ENCODE data around the gene ACACA.
"Not testable (repeated sequence)": the region's sequence is repeated elsewhere in the genome, so short reads cannot be mapped to it uniquely, and the experiment has no call there.

ACACA gene

GRCh38 chr17:37406635-37407461 is at the start of gene ACACA, which contains the start of gene TADA2A:
TSS of gene ACACA (minus strand) at chr17:37406836. CDS start at chr17:37406299, 537 bp downstream.
TSS of gene TADA2A (plus strand) at chr17:37406886. CDS start at chr17:37411366, 4,480 bp downstream.
- no peak for DNase-seq (ENCODE audit: low read depth)

GRCh38 chr17:37450112-37450511 is 43.5 kb upstream of the ACACA start:
- DNase-seq (ENCODE audit: low read depth), result no peak

- DNase-seq (ENCODE audit: low read depth), result no peak
Measured at GRCh38 chr17:37447641-37448040, 41.0 kb upstream of the ACACA start.

GRCh38 chr17:37446027-37446426 is 39.4 kb upstream of the ACACA start:
- DNase-seq (ENCODE audit: low read depth), result no peak

GRCh38 chr17:37441369-37442014 is 34.9 kb upstream of the ACACA start:
- not testable (repeated sequence) for DNase-seq (ENCODE audit: low read depth)

- DNase-seq (ENCODE audit: low read depth), result no peak
Measured at GRCh38 chr17:37440424-37440823, 33.8 kb upstream of the ACACA start.

- DNase-seq (ENCODE audit: low read depth), result no peak
Measured at GRCh38 chr17:37438141-37438540, 31.5 kb upstream of the ACACA start.

GRCh38 chr17:37432671-37433070 is 26.0 kb upstream of the ACACA start:
- DNase-seq (ENCODE audit: low read depth), result no peak

- peak; percentile 37 for DNase-seq (ENCODE audit: low read depth)
Measured at GRCh38 chr17:37430051-37430627, 23.5 kb upstream of the ACACA start.

GRCh38 chr17:37429453-37429852 is 22.8 kb upstream of the ACACA start:
- no peak for DNase-seq (ENCODE audit: low read depth)

- DNase-seq (ENCODE audit: low read depth), result no peak
Measured at GRCh38 chr17:37429039-37429438, 22.4 kb upstream of the ACACA start.

- no peak for DNase-seq (ENCODE audit: low read depth)
Measured at GRCh38 chr17:37425268-37425667, 18.6 kb upstream of the ACACA start.

GRCh38 chr17:37422971-37423625 is 16.5 kb upstream of the ACACA start:
- DNase-seq (ENCODE audit: low read depth), result no peak

- no peak for DNase-seq (ENCODE audit: low read depth)
Measured at GRCh38 chr17:37417852-37418251, 11.2 kb upstream of the ACACA start.

- DNase-seq (ENCODE audit: low read depth), result no peak
Measured at GRCh38 chr17:37413875-37414519, 7.4 kb upstream of the ACACA start.

- no peak for DNase-seq (ENCODE audit: low read depth)
Measured at GRCh38 chr17:37410357-37410756, 3.7 kb upstream of the ACACA start.

GRCh38 chr17:37408145-37408479 is 1.5 kb upstream of the ACACA start:
- DNase-seq (ENCODE audit: low read depth), result not testable (repeated sequence)

- no peak for DNase-seq (ENCODE audit: low read depth)
Measured at GRCh38 chr17:37405955-37406634, 541 bp downstream of the ACACA start.

GRCh38 chr17:37405522-37405921 is 1.1 kb downstream of the ACACA start:
- not testable (repeated sequence) for DNase-seq (ENCODE audit: low read depth)

GRCh38 chr17:37400505-37400904 is 6.1 kb downstream of the ACACA start:
- DNase-seq (ENCODE audit: low read depth), result no peak

GRCh38 chr17:37399265-37399803 is 7.3 kb downstream of the ACACA start:
- no peak for DNase-seq (ENCODE audit: low read depth)

Data from GM04503 (cell line).